NCI-H2227 (cell line): ENCODE results near the gene OR8D4.
"Not testable (repeated sequence)": the region's sequence is repeated elsewhere in the genome, so short reads cannot be mapped to it uniquely, and the experiment has no call there.

Source experiments
- DNase-seq: peaks from one replicate; lab custom pipeline; 2025; ENCODE audit not compliant: unreplicated experiment; lab: John Stamatoyannopoulos, UW

The OR8D4 gene

DNA sequence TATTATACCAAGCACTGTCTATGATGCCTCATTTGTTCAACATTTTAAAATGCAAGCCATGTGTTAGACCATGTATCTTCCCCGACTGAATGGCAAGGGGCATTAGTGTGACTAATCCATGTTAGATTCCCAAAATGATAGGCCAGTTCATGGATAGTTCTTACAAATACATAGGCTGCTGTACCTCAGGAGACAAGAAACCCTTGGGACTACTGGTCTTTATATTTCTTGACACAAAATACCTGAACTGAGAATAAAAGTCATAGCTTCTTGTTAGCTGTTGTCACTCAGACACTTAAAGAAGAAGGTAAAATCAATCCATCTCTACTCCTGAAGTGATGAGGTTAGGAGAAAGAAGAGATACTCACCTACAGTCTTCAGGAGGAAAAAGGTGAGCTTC is at the start of gene OR8D4:
OR8D4 (plus strand) TSS at position 301 of the 400 bp plus-strand sequence. CDS start 4,265 bp downstream, outside the sequence.
- no peak for DNase-seq

DNA sequence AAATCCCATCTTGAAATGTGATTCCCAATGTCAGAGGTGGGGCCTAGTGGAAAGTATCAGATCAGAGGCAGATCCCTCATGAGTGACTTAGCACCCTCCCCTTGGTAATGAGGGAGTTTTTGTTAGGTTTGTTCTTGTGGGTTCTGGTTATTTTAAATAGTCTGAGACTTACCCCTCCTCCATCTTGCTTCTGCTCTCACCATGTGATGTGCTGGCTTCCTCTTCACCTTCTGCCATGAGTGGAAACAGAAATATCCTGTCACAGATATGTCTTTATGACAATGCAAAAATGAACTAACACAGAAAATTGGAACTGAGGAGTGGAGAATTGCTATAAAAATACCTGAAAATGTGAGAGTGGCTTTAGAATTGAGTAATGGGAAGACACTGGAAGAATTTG is 49.6 kb upstream of the OR8D4 start:
- DNase-seq = no peak

DNA sequence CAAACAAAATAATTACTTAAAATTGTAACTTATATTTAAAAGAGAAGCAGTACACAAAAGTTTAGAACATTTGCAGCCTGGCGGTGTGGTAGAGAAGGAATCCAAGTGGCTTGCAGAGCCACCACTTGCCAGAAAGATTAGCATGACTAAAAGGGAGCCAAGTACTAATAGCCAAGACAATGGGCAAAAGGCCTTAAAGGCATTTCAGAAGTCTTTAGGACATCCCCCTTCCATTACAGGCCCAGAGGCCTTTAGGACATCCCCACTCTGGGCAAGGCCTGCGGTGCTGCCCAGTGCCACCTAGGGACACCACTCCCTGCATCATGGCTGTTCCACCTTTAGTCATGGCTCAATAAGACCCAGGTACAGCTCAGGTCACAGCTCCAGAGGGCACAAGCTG is 48.9 kb upstream of the OR8D4 start:
- no peak for DNase-seq

DNA sequence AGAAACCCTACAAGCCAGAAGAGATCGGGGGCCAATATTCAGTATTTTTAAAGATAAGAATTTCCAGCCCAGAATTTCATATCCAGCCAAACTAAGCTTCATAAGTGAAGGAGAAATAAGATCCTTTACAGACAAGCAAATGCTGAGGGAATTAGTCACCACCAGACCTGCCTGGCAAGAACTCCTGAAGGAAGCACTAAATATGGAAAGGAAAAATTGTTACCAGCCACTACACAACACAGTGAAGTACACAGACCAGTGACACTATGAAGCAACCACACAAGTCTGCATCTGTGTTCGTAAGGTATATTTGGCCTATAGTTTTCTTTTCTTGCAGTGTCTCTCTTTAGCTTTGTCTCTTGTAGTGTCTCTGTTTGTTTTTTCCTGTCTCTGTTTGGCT is 45.5 kb upstream of the OR8D4 start:
- DNase-seq = no peak

DNA sequence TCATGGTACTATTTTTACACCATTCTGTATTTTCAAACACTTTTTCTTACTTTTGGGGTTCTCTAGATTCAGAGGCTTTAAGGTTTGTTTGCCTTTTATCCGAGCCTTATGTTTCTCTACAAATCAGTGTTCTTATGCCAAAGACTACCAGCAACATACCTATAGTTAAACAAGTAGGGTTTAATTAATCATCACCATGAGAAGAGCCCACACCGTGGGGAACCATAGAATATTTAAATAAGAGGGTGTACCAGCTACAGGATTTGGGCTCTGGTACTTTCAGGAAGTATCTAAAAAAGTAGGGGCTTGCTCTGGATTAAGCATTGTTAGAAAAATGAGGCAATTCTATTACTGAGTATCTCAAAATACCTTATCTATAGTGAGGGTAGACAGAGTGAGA is 42.2 kb upstream of the OR8D4 start:
- no peak for DNase-seq

DNA sequence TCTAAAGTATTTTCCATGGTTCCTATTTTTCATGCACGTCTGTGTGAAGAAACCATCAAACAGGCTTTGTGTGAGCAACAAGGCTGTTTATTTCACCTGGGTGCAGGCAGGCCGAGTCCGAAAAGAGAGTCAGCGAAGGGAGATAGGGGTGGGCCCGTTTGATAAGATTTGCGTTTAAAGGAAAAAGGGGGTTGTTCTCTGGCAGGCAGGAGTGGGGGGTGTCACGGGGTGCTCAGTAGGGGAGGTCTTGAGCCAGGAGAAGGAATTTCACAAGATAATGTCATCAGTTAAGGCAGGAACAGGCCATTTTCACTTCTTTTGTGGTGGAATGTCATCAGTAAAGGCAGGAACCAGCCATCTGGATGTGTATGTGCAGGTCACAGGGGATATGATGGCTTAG is 36.7 kb upstream of the OR8D4 start:
- not testable (repeated sequence) for DNase-seq

DNA sequence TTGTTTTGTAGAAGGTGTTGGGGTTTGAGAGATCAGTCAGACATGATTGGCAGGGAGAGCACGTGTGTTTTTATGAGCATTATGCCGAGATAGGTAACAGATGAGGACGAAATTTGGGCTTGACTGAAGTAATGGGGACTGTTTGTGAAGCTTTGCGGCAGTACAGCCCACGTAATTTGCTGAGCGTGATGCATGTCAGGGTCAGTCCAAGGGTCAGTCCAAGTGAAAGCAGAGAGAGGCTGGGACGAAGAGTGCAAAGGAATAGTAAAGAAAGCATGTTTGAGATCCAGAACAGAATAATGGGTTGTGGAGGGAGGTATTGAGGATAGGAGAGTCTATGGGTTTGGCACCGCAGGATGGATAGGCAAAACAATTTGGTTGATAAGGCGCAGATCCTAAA is 34.2 kb upstream of the OR8D4 start:
- DNase-seq = not testable (repeated sequence)

DNA sequence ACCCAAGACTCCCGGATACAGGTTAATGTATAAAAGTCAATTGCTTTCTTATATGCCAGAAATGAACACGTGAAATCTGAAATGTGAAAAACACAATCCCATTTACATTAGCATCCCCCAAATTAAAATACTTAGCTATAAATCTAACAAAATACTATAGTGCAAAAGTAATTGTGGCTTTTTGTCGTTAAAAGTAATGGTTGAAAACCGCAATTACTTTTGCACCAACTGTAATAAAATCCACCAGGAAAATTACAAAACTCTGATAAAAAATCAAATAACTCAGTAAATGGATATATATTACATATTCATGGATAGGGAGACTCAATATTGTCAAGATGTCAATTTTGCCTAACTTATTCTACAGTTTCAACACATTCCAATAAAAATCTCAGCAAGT is 21.1 kb upstream of the OR8D4 start:
- DNase-seq = no peak

DNA sequence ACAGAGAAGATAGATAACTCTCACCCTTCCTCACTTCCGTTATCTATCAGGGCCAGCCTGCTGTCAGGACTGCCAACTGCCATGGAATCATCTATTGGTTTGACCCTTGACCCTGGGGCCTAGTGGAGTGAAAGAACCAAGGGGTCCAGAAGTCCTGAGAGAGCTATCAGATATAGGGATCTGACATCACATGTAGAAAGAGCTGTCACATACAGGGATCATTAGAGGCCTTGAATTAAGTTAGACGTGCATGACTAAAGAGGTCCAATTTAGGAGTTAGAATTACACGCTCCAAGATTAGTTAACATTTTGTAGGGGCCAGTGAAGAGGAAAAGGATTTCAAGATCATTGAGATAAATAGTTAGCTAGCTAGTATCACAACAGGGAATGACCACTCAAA is 16.4 kb upstream of the OR8D4 start, which contains the start of gene TMEM225:
TMEM225 (minus strand) TSS at position 101 of the 400 bp plus-strand sequence. CDS start 245 bp downstream, outside the sequence.
- no peak for DNase-seq

DNA sequence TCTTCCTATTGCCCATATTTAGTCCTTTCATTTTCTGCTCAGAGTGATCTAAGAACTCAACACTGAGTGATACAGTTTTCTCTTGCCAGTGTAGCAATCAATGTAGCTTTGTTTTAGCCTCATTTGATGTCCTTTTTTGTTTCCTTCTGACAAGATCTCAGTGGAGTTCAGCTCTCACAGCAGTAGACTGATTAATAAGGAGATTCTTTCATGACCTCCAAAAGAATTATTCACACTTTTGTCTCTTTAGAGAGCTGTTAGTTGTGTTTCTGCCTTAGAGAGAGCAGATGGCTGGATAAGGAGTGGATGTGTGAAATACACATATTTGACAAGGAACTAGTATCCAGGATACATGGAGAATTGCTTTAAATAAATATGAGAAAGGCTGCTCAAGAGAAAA is 9.9 kb upstream of the OR8D4 start:
- DNase-seq = no peak

DNA sequence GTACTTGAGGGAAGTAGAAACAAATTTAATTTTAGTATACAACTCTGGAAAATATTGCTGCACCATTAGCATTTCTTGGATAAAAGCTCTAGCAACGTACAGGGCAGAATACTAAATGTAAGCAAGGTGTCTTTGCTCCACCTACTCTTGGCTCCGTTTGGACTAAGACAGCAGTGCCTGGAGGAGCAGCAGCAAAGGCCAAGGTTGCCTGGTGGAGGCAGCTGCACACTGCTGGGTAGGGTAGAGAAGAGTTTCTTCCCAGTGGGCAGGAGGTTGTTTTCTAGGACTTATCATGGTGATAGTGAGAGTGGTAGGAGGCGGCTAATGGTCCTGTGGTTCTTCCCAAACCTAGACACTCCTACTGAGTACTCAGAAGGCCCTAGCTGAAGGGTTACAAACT is 2.2 kb upstream of the OR8D4 start:
- DNase-seq = no peak

DNA sequence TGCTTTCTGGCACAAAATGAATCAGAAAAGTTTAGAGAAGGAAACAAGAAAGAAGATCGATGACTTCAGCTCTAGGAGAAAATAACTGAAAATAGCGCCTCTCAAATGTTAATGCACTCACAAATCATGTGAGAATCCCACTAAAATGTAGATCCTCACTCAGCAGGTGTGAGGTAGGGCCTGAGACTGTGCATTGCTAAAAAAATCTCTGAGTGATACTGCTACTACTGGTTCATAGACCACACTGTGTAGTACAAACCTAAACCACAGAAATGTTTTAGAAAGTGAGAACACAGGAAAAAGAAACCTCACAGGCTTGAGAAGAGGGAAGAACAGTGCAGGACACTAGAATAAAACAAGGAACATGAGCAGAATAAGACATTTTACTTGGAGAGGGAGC is 2.0 kb downstream of the OR8D4 start:
- no peak for DNase-seq

DNA sequence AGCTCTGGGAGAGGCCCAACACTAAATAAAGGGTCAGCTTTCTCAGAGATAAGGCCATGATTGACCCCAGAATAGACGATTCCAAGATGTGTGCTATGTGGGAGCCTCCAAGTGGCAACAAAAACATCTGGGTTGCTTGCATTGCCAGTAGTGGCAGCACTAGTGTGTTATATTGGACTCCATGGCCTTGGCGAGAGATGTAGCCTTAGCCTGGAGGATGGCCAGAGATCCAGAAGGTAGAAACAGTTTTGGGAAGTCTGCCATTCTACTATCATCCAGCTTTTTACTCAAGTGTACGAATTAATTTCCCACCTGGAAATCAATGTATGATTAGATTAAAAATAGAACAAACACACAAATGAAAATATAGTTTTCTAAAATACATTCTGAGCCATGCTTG is 3.0 kb downstream of the OR8D4 start:
- DNase-seq = no peak

DNA sequence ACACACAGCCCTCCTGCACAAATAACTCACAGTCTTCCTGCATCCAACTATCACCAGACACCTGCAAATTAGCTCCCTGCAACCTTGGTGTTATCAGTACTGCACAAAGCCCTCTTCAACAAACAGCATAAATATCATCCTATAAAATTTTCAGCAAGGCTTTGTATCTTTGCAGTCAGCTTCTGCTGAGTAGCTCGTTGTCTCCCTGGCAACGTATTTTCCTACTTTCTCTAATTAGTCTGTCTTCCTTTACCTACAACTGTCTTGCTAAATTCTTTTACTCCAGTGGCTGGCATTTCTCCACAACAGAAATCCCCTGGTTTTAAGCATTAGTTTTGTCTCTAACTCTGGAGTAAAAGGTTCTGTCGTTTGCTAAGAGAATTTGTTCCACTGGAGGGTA is 3.9 kb downstream of the OR8D4 start:
- no peak for DNase-seq

DNA sequence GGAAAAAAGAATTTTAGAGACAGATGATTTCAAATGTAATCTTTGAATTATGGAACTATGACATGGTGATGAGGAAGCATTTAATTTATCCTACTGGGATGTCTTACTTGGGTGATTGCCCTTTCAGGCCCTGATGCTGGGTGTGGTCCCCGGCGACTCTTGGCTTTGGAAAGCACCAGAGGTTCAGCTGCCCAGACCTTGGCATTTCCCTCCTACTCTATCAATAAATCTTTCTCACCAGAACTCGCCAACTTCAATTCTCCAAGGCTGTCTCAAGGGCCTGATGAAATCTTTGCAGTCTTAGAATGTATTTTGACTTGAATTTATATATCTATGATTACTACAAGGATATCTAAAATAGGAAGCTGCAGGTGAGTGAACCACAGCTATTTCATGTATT is 19.0 kb downstream of the OR8D4 start:
- DNase-seq = no peak

DNA sequence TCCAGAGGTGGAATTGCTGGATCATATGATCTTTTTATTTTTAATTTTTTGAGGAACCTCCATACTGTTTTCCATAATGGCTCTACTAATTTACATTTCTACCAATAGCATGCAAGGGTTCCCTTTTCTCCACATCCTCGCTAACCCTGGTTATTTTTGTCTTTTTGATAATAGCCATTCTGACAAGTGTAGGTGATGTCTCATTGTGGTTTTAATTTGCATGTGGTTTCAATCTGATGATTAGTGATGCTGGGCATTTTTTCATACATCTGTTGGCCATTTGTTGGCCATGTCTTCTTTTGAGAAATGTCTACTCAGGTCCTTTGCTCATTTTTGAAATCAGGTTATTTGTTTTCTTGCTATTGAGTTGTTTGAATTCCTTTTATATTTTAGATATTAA is 22.1 kb downstream of the OR8D4 start:
- DNase-seq = no peak

DNA sequence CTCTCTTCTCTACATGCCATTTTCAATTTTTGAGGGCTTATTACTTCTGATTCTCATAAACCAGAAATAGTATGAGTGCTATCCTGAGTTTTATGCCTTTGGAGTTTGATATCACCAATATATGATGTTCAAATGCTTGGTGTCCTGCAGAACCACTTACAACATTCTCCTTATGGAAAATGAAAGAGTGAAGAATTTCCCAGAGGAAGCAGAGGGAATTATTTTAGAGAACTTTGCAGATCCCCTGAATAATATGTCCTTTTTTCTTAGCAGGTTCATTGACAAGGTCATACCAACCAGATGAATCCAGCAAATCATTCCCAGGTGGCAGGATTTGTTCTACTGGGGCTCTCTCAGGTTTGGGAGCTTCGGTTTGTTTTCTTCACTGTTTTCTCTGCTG is 37.4 kb downstream of the OR8D4 start, which contains the start of gene OR4D5:
OR4D5 (plus strand) TSS at position 301 of the 400 bp plus-strand sequence; CDS start at position 301, 0 bp downstream.
- DNase-seq = no peak

DNA sequence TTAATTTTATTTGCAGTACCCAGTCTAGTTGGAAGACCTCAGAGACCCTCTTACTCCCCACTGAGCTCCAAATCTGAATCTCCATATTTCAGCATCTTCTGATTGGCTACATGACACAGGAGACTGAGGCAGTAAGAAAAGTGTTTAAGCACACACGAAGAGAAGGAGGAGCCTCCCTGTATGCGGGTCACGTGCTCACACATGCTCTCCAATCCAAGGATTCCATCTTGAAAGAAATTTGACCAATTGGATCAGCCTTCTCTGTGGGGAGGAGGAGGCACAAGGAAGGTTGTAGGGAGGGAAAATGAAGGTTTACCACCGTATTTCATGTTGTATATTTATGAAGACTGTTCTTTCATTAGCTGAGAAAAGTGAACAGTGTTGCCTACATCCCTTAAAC is 40.4 kb downstream of the OR8D4 start:
- DNase-seq = no peak

DNA sequence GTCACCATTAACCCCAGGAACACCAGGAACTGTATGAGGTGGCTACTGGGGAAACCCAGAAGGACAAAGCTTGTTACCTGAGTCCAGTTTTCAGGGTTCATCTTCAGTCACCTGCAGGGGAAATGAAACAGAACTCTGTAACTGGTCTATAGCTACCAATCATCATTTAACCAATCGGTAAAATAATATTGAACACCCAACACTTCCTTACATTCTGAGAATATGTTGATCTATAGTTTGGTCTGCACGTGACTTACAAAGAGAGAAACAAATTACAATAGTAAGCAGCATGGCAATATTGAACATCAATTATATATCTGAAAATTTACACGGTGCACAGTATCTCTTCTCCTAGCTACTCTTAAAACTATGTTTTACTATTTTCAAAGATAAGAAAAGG is 41.8 kb downstream of the OR8D4 start, which contains the start of gene OR6T1:
OR6T1 (minus strand) TSS at position 101 of the 400 bp plus-strand sequence; CDS start at position 101, 0 bp downstream.
- DNase-seq = no peak

DNA sequence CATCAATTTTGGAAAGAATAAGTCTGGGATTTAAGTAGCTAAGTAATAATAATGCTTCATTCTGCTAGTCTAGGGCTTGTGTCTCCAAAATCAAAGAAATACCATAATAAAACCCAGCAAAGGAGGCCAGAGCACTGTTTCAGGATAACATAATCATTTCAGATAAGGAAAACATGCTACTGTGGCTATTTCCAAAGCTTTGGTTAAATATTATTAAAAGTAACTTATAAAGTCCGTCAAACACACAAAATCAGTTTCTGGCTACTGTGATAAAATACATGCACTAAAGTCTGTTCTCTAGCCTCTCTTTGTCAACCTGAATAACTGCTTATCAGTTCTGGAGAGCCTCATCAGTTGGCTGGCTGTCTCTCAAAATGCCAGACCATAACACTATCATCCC is 43.2 kb downstream of the OR8D4 start:
- no peak for DNase-seq

DNA sequence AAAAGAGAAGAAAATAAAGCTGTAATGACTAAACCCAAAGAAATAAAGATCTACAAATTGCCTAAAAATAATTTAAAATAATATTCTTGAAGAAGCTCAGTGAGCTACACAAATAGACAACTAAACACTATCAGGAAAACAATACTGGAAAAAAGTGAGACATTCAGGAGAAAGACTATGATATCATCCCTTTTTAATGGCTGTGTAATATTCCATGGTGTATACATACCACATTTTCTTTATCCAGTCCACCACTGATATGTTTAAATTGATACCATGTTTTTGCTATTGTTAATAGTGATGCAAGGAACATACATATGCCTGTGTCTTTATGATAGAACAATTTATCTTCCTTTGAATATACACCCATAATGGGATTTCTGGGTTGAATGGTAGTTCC is 54.8 kb downstream of the OR8D4 start:
- no peak for DNase-seq
